Measurements from ENCODE around the gene MFSD6L.

GRCh38 chr17:8793649-8794048 lies 5.5 kb downstream of the MFSD6L start:
- TF ChIP-seq CTCF (IDR thresholded peaks at IDR 0.05; ENCODE audit: insufficient read depth, low read length, poor library complexity, severe bottlenecking) (no peak), EZH2phosphoT487 (conservative IDR thresholded peaks at IDR 0.05; ENCODE audit: low read length) (no peak)

Data from SU-DHL-6 (cell line).